ENCODE results near the gene PBX4. TPM values are rescaled to one million over a fixed set of nuclear protein-coding genes. Genes with fewer than 3 reads are reported as not detected.

The PBX4 gene
- polyA plus RNA-seq, 1 experiment, result 1.9 TPM

GRCh38 chr19:19562665-19563347 lies 55.7 kb downstream of the PBX4 start:
- H3K36me3 ChIP-seq (ENCODE audit: control insufficient read depth, insufficient read depth, low read length), result no peaks in the 10 kb centered on the region
- TF ChIP-seq CTCF (IDR thresholded peaks at IDR 0.05; ENCODE audit: insufficient read depth, low read depth, low read length), result no peak
- POLR2A ChIA-PET, result no interaction called here
- no peak overlapping the region for H3K4me3 ChIP-seq (ENCODE audit: low read depth, low read length)
- CTCF ChIA-PET, result interaction anchor here (0.9 to 2.3 kb wide), 2 partner anchors 9 to 11 kb away, joined by 3 to 11 read pairs; no protein-coding TSS in a partner anchor
- no peaks in the 10 kb centered on the region for H3K27me3 ChIP-seq (ENCODE audit: control insufficient read depth, insufficient read depth, low read length)
- DNase-seq (ENCODE audit: low read depth), result no peak

GRCh38 chr19:19561946-19562664 lies 56.4 kb downstream of the PBX4 start:
- TF ChIP-seq CTCF (IDR thresholded peaks at IDR 0.05; ENCODE audit: insufficient read depth, low read depth, low read length), result no peak
- ChIA-PET CTCF (interaction anchor here (1.0 to 2.8 kb wide), 3 partner anchors 8 to 11 kb away, joined by 5 to 14 read pairs (median 11); no protein-coding TSS in a partner anchor), POLR2A (no interaction called here)
- no peaks in the 10 kb centered on the region for H3K27me3 ChIP-seq (ENCODE audit: control insufficient read depth, insufficient read depth, low read length)
- H3K4me3 ChIP-seq (ENCODE audit: low read depth, low read length), result no peak overlapping the region
- DNase-seq (ENCODE audit: low read depth), result no peak
- no peaks in the 10 kb centered on the region for H3K36me3 ChIP-seq (ENCODE audit: control insufficient read depth, insufficient read depth, low read length)

DNA sequence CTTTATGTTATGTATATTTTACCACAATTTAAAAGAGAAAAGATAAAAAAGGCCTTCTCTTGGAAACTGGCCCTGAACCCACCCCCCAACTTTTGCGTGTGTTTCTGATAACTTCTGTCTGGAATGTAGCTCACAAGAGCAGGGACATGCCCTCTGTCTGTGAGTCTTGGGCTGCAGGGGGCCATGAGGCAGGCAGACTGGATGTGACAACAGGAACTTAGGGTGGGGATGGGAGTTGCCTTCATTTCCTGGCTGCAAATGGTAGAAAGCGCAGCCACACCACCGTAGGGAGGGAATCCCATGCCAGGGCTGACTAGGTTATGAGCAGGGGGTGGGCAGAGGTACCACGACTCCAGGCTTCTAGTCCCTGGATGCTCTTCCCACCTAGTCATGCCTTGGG lies 58.6 kb downstream of the PBX4 start:
- ChIA-PET POLR2A (interaction anchor here (0.7 kb wide), 1 partner anchor 103 kb away, joined by 3 read pairs; the partner anchor contains the start of gene ATP13A1), CTCF (interaction anchor here (1.0 to 2.8 kb wide), 3 partner anchors 9 to 400 kb away, joined by 3 to 14 read pairs (median 11); no protein-coding TSS in a partner anchor)
- DNase-seq (ENCODE audit: low read depth), result no peak
- H3K27me3 ChIP-seq (ENCODE audit: control insufficient read depth, insufficient read depth, low read length), result no peaks in the 10 kb centered on the region
- H3K36me3 ChIP-seq (ENCODE audit: control insufficient read depth, insufficient read depth, low read length), result no peaks in the 10 kb centered on the region
- no peak overlapping the region for H3K4me3 ChIP-seq (ENCODE audit: low read depth, low read length)
- TF ChIP-seq CTCF (IDR thresholded peaks at IDR 0.05; ENCODE audit: insufficient read depth, low read depth, low read length), result no peak

- ChIA-PET CTCF (interaction anchor here (0.9 to 1.2 kb wide), 2 partner anchors 26 to 85 kb away, joined by 3 to 4 read pairs; no protein-coding TSS in a partner anchor), POLR2A (no interaction called here)
- H3K27me3 ChIP-seq (ENCODE audit: control insufficient read depth, insufficient read depth, low read length), result no peaks in the 10 kb centered on the region
- no peak for TF ChIP-seq CTCF (IDR thresholded peaks at IDR 0.05; ENCODE audit: insufficient read depth, low read depth, low read length)
- no peak for DNase-seq (ENCODE audit: low read depth)
- no peaks in the 10 kb centered on the region for H3K36me3 ChIP-seq (ENCODE audit: control insufficient read depth, insufficient read depth, low read length)
- H3K4me3 ChIP-seq (ENCODE audit: low read depth, low read length), result no peak overlapping the region
Measured at GRCh38 chr19:19558636-19559035, 59.9 kb downstream of the PBX4 start.

- TF ChIP-seq CTCF (IDR thresholded peaks at IDR 0.05; ENCODE audit: insufficient read depth, low read depth, low read length), result no peak
- no peak overlapping the region for H3K4me3 ChIP-seq (ENCODE audit: low read depth, low read length)
- CTCF ChIA-PET, result interaction anchor here (0.9 to 1.2 kb wide), 2 partner anchors 26 to 86 kb away, joined by 3 to 4 read pairs; no protein-coding TSS in a partner anchor
- DNase-seq (ENCODE audit: low read depth), result no peak
- no peaks in the 10 kb centered on the region for H3K27me3 ChIP-seq (ENCODE audit: control insufficient read depth, insufficient read depth, low read length)
- POLR2A ChIA-PET, result no interaction called here
- no peaks in the 10 kb centered on the region for H3K36me3 ChIP-seq (ENCODE audit: control insufficient read depth, insufficient read depth, low read length)
Measured at GRCh38 chr19:19558055-19558454, 60.4 kb downstream of the PBX4 start.

Data from BJ (cell line).